HEK293 (cell line): ENCODE measurements around the gene PIEZO1.

Experiments used
- KLF9 ChIP-seq: fragments of 450-650 bp; formaldehyde crosslinking; IDR thresholded peaks from 2 replicates; pipeline ENCODE4 v1.5.1; 2016; ENCODE audit warnings: missing biosample characterization, missing genetic modification characterization, low read depth
- MZF1 ChIP-seq: fragments of 450-650 bp; formaldehyde crosslinking; IDR thresholded peaks from 2 replicates; pipeline ENCODE4 v1.5.1; 2017; ENCODE audit warnings: missing biosample characterization, missing genetic modification characterization, borderline replicate concordance
- PRDM1 ChIP-seq: fragments of 450-650 bp; formaldehyde crosslinking; IDR thresholded peaks from 2 replicates; pipeline ENCODE4; 2016; ENCODE audit warnings: missing biosample characterization, missing genetic modification characterization
- SCRT2 ChIP-seq: fragments of 450-650 bp; formaldehyde crosslinking; IDR thresholded peaks from 2 replicates; pipeline ENCODE4 v1.5.1; 2016; ENCODE audit warnings: missing biosample characterization, missing genetic modification characterization
- WT1 ChIP-seq: fragments of 450-650 bp; formaldehyde crosslinking; IDR thresholded peaks from 2 replicates; pipeline ENCODE4 v1.5.1; 2016; ENCODE audit warnings: missing biosample characterization, missing genetic modification characterization
- ZBTB20 ChIP-seq: fragments of 450-650 bp; formaldehyde crosslinking; IDR thresholded peaks from 2 replicates; pipeline ENCODE4 v1.5.1; 2016; ENCODE audit warnings: missing biosample characterization, missing genetic modification characterization
- ZFP3 ChIP-seq: fragments of 450-650 bp; formaldehyde crosslinking; IDR thresholded peaks from 2 replicates; pipeline ENCODE4 v1.5.1; 2016; ENCODE audit warnings: low read depth, missing biosample characterization, missing genetic modification characterization
- ZIC2 ChIP-seq: fragments of 450-650 bp; formaldehyde crosslinking; IDR thresholded peaks from 2 replicates; pipeline ENCODE4 v1.5.1; 2016; ENCODE audit warnings: missing biosample characterization, missing genetic modification characterization
- ZNF112 ChIP-seq: fragments of 450-650 bp; formaldehyde crosslinking; IDR thresholded peaks from 2 replicates; pipeline ENCODE4 v1.5.0; 2017; ENCODE audit warnings: missing biosample characterization, missing genetic modification characterization
- ZNF121 ChIP-seq: fragments of 450-650 bp; formaldehyde crosslinking; IDR thresholded peaks from 2 replicates; pipeline ENCODE4 v1.5.1; 2016; ENCODE audit warnings: missing biosample characterization, missing genetic modification characterization
- ZNF174 ChIP-seq: fragments of 450-650 bp; formaldehyde crosslinking; IDR thresholded peaks from 2 replicates; pipeline ENCODE4 v1.5.0; 2017; ENCODE audit warnings: missing biosample characterization, mild to moderate bottlenecking, missing genetic modification characterization
- ZNF501 ChIP-seq: fragments of 450-650 bp; formaldehyde crosslinking; IDR thresholded peaks from 2 replicates; pipeline ENCODE4 v1.5.1; 2016; ENCODE audit warnings: missing biosample characterization, missing genetic modification characterization
- ZNF514 ChIP-seq: fragments of 450-650 bp; formaldehyde crosslinking; IDR thresholded peaks from 2 replicates; pipeline ENCODE4 v1.5.1; 2016; ENCODE audit warnings: missing biosample characterization, missing genetic modification characterization
- ZNF529 ChIP-seq: fragments of 450-650 bp; formaldehyde crosslinking; IDR thresholded peaks from 2 replicates; pipeline ENCODE4 v1.5.1; 2017; ENCODE audit warnings: missing genetic modification characterization, missing biosample characterization; ENCODE audit not compliant: insufficient replicate concordance
- ZNF544 ChIP-seq: fragments of 450-650 bp; formaldehyde crosslinking; IDR thresholded peaks from 2 replicates; pipeline ENCODE4 v1.5.0; 2017; ENCODE audit warnings: missing biosample characterization, missing genetic modification characterization
- ZNF791 ChIP-seq: fragments of 450-650 bp; formaldehyde crosslinking; IDR thresholded peaks from 2 replicates; pipeline ENCODE4 v1.5.1; 2016; ENCODE audit warnings: missing biosample characterization, missing genetic modification characterization
- ZSCAN18 ChIP-seq: fragments of 450-650 bp; formaldehyde crosslinking; IDR thresholded peaks from 2 replicates; pipeline ENCODE4 v1.5.1; 2016; ENCODE audit warnings: missing biosample characterization, missing genetic modification characterization
- TF ChIP-seq, protein P1 (sequence below): fragments of 450-650 bp; formaldehyde crosslinking; IDR thresholded peaks from 2 replicates; pipeline ENCODE4 v1.5.1; 2016; ENCODE audit warnings: missing biosample characterization, missing genetic modification characterization, borderline replicate concordance
- TF ChIP-seq, protein P2 (sequence below): fragments of 450-650 bp; formaldehyde crosslinking; IDR thresholded peaks from 2 replicates; pipeline ENCODE4 v1.5.1; 2017; ENCODE audit warnings: missing biosample characterization, missing genetic modification characterization
- TF ChIP-seq, protein P3 (sequence below): fragments of 450-650 bp; formaldehyde crosslinking; IDR thresholded peaks from 2 replicates; pipeline ENCODE4 v1.5.1; 2017; ENCODE audit warnings: missing biosample characterization, missing genetic modification characterization
- TF ChIP-seq, protein P4 (sequence below): fragments of 450-650 bp; formaldehyde crosslinking; IDR thresholded peaks from 2 replicates; pipeline ENCODE4 v1.5.1; 2017; ENCODE audit warnings: missing biosample characterization, mild to moderate bottlenecking, missing genetic modification characterization, moderate library complexity
- TF ChIP-seq, protein P5 (sequence below): fragments of 450-650 bp; IDR thresholded peaks from 2 replicates; pipeline ENCODE4 v1.5.1; 2018; ENCODE audit warnings: missing biosample characterization, missing genetic modification characterization
- TF ChIP-seq, protein P6 (sequence below): fragments of 450-650 bp; formaldehyde crosslinking; IDR thresholded peaks from 2 replicates; pipeline ENCODE4 v1.5.1; 2017; ENCODE audit warnings: missing biosample characterization, missing genetic modification characterization

PIEZO1 gene

GRCh38 chr16:88737298-88738150 is 47.5 kb downstream of the PIEZO1 start (continued):
- TF ChIP-seq ZNF514 (tag by site-specific recombination): no peak
- no peak for TF ChIP-seq ZNF544 (tag by site-specific recombination)
- no peak for TF ChIP-seq ZBTB20 (tag by site-specific recombination)
- TF ChIP-seq ZFP3 (tag by site-specific recombination): no peak
- TF ChIP-seq PRDM1 (tag by site-specific recombination): no peak
- TF ChIP-seq, protein P1, sequence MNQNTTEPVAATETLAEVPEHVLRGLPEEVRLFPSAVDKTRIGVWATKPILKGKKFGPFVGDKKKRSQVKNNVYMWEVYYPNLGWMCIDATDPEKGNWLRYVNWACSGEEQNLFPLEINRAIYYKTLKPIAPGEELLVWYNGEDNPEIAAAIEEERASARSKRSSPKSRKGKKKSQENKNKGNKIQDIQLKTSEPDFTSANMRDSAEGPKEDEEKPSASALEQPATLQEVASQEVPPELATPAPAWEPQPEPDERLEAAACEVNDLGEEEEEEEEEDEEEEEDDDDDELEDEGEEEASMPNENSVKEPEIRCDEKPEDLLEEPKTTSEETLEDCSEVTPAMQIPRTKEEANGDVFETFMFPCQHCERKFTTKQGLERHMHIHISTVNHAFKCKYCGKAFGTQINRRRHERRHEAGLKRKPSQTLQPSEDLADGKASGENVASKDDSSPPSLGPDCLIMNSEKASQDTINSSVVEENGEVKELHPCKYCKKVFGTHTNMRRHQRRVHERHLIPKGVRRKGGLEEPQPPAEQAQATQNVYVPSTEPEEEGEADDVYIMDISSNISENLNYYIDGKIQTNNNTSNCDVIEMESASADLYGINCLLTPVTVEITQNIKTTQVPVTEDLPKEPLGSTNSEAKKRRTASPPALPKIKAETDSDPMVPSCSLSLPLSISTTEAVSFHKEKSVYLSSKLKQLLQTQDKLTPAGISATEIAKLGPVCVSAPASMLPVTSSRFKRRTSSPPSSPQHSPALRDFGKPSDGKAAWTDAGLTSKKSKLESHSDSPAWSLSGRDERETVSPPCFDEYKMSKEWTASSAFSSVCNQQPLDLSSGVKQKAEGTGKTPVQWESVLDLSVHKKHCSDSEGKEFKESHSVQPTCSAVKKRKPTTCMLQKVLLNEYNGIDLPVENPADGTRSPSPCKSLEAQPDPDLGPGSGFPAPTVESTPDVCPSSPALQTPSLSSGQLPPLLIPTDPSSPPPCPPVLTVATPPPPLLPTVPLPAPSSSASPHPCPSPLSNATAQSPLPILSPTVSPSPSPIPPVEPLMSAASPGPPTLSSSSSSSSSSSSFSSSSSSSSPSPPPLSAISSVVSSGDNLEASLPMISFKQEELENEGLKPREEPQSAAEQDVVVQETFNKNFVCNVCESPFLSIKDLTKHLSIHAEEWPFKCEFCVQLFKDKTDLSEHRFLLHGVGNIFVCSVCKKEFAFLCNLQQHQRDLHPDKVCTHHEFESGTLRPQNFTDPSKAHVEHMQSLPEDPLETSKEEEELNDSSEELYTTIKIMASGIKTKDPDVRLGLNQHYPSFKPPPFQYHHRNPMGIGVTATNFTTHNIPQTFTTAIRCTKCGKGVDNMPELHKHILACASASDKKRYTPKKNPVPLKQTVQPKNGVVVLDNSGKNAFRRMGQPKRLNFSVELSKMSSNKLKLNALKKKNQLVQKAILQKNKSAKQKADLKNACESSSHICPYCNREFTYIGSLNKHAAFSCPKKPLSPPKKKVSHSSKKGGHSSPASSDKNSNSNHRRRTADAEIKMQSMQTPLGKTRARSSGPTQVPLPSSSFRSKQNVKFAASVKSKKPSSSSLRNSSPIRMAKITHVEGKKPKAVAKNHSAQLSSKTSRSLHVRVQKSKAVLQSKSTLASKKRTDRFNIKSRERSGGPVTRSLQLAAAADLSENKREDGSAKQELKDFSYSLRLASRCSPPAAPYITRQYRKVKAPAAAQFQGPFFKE (tag by site-specific recombination): no peak
- TF ChIP-seq, protein P2, sequence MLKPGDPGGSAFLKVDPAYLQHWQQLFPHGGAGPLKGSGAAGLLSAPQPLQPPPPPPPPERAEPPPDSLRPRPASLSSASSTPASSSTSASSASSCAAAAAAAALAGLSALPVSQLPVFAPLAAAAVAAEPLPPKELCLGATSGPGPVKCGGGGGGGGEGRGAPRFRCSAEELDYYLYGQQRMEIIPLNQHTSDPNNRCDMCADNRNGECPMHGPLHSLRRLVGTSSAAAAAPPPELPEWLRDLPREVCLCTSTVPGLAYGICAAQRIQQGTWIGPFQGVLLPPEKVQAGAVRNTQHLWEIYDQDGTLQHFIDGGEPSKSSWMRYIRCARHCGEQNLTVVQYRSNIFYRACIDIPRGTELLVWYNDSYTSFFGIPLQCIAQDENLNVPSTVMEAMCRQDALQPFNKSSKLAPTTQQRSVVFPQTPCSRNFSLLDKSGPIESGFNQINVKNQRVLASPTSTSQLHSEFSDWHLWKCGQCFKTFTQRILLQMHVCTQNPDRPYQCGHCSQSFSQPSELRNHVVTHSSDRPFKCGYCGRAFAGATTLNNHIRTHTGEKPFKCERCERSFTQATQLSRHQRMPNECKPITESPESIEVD (tag by site-specific recombination): no peak
- no peak for TF ChIP-seq ZNF112
- 0 out of 2 replicates have a peak, but pooled peaks have one; percentile 19 for TF ChIP-seq MZF1 (tag by site-specific recombination)
- TF ChIP-seq, protein P3, sequence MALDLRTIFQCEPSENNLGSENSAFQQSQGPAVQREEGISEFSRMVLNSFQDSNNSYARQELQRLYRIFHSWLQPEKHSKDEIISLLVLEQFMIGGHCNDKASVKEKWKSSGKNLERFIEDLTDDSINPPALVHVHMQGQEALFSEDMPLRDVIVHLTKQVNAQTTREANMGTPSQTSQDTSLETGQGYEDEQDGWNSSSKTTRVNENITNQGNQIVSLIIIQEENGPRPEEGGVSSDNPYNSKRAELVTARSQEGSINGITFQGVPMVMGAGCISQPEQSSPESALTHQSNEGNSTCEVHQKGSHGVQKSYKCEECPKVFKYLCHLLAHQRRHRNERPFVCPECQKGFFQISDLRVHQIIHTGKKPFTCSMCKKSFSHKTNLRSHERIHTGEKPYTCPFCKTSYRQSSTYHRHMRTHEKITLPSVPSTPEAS (tag by site-specific recombination): no peak
- TF ChIP-seq, protein P4, sequence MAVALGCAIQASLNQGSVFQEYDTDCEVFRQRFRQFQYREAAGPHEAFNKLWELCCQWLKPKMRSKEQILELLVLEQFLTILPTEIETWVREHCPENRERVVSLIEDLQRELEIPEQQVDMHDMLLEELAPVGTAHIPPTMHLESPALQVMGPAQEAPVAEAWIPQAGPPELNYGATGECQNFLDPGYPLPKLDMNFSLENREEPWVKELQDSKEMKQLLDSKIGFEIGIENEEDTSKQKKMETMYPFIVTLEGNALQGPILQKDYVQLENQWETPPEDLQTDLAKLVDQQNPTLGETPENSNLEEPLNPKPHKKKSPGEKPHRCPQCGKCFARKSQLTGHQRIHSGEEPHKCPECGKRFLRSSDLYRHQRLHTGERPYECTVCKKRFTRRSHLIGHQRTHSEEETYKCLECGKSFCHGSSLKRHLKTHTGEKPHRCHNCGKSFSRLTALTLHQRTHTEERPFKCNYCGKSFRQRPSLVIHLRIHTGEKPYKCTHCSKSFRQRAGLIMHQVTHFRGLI (tag by site-specific recombination): no peak
- no peak for TF ChIP-seq SCRT2
- 0 out of 2 replicates have a peak, but pooled peaks have one; percentile 34 for TF ChIP-seq ZNF121
- TF ChIP-seq ZNF791 (tag by site-specific recombination): no peak
- TF ChIP-seq, protein P5, sequence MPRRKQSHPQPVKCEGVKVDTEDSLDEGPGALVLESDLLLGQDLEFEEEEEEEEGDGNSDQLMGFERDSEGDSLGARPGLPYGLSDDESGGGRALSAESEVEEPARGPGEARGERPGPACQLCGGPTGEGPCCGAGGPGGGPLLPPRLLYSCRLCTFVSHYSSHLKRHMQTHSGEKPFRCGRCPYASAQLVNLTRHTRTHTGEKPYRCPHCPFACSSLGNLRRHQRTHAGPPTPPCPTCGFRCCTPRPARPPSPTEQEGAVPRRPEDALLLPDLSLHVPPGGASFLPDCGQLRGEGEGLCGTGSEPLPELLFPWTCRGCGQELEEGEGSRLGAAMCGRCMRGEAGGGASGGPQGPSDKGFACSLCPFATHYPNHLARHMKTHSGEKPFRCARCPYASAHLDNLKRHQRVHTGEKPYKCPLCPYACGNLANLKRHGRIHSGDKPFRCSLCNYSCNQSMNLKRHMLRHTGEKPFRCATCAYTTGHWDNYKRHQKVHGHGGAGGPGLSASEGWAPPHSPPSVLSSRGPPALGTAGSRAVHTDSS (tag by site-specific recombination): no peak; the same call in 1 of the 2 replicates
- TF ChIP-seq ZNF174 (tag by site-specific recombination): no peak
- no peak for TF ChIP-seq ZNF529 (tag by site-specific recombination)
- TF ChIP-seq, protein P6, sequence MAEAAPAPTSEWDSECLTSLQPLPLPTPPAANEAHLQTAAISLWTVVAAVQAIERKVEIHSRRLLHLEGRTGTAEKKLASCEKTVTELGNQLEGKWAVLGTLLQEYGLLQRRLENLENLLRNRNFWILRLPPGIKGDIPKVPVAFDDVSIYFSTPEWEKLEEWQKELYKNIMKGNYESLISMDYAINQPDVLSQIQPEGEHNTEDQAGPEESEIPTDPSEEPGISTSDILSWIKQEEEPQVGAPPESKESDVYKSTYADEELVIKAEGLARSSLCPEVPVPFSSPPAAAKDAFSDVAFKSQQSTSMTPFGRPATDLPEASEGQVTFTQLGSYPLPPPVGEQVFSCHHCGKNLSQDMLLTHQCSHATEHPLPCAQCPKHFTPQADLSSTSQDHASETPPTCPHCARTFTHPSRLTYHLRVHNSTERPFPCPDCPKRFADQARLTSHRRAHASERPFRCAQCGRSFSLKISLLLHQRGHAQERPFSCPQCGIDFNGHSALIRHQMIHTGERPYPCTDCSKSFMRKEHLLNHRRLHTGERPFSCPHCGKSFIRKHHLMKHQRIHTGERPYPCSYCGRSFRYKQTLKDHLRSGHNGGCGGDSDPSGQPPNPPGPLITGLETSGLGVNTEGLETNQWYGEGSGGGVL: no peak; the same call in 1 of the 2 replicates
- TF ChIP-seq ZNF501 (tag by site-specific recombination): no peak
- no peak for TF ChIP-seq ZSCAN18 (tag by site-specific recombination)
- peak; percentile 97 for TF ChIP-seq KLF9
- TF ChIP-seq ZIC2: peak; percentile 18; the same call in 1 of the 2 replicates
- no peak for TF ChIP-seq WT1
